GM21390 (cell line): ENCODE data around the gene PARP11.
"Not testable (repeated sequence)": the region's sequence is repeated elsewhere in the genome, so short reads cannot be mapped to it uniquely, and the experiment has no call there.

Experiments used
- ATAC-seq: cut with Tn5 transposase; IDR thresholded peaks from one replicate; pipeline ENCODE4 v1.9.1; 2021; ENCODE audit not compliant: unreplicated experiment

Gene PARP11

GRCh38 chr12:3882896-3883564, 9.8 kb upstream of the PARP11 start:
- ATAC-seq, result no peak

DNA sequence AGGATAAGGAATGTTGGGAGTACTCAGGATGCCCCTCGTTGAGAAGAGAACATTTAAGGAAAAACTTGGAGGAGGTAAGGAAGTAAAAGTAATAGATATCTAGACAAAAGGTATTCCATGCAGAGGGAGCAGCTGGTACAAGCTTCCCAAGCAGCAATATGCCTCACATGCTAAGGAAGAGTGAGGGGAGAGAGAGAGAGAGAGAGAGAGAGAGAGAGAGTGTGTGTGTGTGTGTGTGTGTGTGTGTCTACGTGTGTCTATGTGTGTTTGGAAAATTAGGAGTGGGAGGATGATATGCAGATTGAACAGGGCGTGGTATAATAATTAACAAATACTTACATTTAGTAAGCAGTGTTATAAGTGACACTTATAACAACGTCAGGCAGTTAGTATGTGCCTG, 9.2 kb upstream of the PARP11 start:
- ATAC-seq, result no peak

DNA sequence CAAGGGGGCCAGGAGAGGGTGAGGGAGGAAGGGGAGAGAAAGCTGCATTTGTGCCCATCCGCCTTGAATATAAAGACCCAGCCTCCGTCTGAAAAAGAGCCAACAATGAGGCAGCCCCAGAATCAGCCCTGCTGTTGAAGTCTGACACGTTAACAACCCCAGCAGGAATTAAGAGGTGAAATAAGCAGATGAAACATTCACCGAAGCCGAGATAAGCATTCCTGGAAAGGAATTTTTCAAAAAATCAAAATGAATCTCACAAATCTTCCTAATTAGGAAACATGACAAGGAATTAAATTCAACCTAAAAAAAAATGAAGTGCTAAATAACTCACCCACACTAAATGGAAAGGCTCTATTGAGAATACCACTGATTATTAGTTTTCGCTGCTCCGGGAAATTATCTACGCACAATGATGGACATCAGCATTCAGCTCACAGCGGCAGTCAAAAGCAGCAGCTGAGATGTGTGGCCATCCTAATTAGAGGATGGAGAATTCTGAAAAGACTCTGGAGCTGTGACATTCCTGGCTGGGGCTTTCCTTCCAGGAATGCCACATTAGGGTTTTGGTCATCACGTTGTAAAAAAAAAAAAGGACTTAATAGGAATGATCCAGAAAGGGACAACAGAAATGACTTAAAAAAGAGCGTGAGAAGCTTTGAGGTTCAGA, 8.2 kb upstream of the PARP11 start:
- no peak for ATAC-seq

DNA sequence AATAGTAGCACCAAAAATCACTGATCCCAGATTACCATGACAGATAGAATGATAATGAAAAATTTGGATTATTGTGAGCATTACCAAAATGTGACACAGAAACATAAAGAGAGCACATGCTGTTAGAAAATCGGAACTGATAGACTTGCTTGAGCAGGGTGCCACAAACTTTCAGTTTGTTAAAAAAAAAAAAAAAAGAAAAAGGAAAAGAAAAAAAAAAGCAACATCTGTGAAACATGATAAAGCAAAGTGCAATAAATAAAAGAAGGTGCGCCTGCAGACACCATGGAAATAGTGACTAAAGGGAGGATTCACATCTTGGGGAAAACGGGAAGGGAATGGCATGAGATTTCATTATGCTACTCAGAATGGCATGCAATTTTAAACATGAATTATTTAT, 6.6 kb upstream of the PARP11 start:
- ATAC-seq, result no peak

DNA sequence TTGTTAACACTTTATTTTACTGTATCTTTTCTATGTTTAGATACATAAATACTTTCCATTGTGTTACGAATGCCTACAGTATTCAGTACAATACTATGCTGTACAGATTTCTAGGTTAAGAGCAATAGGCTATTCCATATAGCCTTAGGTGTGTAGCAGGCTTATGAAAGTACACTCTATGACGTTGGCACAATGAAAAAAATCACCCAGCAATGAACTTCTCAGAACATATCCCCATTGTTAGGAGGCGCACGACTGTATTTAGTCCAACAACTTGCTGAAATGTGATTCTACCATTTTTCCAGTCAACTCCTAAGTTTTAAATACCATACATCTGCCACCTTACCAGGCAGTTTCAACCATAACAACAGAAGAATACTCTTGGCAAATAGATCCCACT, 1.8 kb downstream of the PARP11 start:
- ATAC-seq, result no peak

- no peak for ATAC-seq
Measured at GRCh38 chr12:3869865-3870264, 3.3 kb downstream of the PARP11 start.

DNA sequence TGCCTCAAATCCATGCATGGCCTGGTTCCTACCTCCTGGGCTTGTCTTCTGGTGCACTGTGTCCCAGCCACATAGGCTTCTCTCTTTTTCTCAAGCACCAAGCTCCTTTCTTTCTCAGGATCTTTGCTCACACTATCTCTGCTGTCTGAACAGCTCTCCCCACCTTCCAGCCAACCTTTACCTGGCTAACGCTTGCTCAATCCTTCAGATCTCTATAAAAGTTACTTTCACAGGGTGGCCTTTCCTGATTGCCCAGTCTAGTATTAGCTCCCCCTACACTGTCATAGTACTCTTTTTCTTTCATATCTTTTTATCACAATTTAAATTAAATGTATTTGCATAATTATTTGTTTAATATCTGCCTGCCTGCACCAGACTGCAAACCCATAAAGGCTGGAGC, 3.8 kb downstream of the PARP11 start:
- ATAC-seq, result no peak

GRCh38 chr12:3863756-3864155, 9.4 kb downstream of the PARP11 start:
- no peak for ATAC-seq

GRCh38 chr12:3842517-3842916, 30.7 kb downstream of the PARP11 start:
- no peak for ATAC-seq

DNA sequence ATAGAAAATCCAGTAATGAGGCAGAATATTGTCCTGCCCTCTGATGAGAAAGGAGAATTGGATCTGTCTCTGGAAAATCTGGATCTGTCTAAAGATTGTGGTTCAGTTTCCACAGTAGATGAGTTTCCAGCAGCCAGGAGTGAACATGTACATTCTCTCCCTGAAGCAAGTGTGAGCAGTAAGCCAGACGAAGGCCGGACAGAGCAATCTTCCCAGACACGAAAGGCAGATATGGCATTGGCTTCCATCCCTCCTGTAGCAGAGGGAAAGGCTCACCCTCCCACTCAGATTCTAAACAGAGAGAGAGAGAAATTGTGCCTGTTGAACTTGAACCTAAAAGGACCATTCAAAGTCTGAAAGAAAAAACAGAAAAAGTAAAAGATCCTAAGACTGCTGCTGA, 31.4 kb downstream of the PARP11 start:
- no peak for ATAC-seq

GRCh38 chr12:3840833-3841232, 32.4 kb downstream of the PARP11 start:
- ATAC-seq, result not testable (repeated sequence)

GRCh38 chr12:3839745-3840144, 33.5 kb downstream of the PARP11 start:
- not testable (repeated sequence) for ATAC-seq

GRCh38 chr12:3838701-3839548, 34.3 kb downstream of the PARP11 start:
- not testable (repeated sequence) for ATAC-seq

DNA sequence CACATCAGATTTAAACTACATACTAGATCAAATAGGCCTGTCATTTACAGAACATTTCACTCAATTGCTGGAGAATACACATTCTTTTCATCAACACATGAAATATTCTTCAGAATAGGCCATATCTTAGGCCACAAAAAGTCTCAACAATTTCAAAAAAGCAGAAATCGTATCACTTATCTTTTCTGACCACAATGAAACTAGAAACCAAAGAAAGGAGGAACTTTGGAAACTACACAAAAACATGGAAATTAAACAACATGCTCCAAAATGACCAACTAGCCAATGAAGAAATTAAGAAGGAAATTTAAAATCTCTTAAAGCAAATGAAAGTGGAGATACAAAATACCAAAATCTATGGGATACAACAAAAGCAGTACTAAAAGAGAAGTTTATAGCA, 35.1 kb downstream of the PARP11 start:
- ATAC-seq, result no peak

DNA sequence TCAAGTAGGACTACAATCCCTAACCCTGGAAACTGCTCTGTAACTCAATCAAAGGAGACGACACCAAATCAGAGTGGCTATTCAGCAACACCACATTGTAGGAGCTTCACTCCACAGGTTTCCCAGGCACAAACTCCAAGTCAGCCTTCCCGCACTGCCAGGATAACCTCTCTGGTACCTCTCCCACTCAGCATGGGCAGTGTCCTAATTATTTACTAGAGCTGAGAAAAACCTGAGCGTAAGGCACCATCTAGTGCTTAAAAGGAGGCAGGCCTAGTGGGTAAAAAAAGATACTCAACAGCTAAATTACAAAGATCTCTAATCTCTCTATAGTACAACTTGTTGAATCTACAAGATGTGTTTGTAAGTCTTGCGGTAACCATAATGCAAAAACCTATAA, 36.1 kb downstream of the PARP11 start:
- ATAC-seq, result no peak

DNA sequence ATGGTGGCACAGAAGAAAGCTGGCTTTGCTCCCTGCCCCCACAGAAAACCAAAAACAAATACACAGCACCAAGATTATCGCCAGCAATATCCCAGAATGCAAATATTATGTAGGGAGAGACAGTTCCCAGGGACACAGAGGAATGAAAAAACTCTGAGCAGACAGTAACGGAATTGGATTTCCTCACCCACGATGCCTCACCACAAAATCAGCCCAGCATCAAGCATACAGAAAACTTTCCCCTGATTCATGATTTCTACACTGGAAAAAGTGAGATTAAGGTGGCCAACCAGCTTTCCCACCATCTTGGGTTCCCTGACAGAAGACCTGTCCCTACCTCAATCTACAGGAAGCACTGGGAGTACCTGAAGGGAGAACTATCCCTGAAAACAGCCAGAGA, 36.6 kb downstream of the PARP11 start:
- no peak for ATAC-seq

- ATAC-seq, result no peak
Measured at GRCh38 chr12:3835914-3836313, 37.3 kb downstream of the PARP11 start.

DNA sequence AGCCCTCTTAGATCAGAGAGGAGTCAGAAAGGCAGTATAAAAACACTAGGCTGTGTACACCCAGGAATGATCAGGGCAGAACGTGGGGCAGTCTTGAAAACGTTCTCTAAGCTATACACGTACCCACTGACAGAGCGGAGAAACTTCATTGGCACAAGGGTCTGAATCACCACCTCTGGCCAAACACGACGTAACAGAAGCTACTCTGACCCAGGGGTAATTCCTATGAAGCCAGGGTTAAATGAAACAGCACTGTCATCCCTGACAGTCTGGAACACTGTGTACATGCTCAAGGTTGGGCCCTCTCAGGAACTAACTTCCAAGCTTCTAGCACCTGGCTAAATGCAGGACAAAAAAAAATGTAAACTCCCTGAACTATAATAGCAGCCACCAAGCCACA, 38.4 kb downstream of the PARP11 start:
- ATAC-seq, result no peak

- no peak for ATAC-seq
Measured at GRCh38 chr12:3833670-3834310, 39.4 kb downstream of the PARP11 start.

DNA sequence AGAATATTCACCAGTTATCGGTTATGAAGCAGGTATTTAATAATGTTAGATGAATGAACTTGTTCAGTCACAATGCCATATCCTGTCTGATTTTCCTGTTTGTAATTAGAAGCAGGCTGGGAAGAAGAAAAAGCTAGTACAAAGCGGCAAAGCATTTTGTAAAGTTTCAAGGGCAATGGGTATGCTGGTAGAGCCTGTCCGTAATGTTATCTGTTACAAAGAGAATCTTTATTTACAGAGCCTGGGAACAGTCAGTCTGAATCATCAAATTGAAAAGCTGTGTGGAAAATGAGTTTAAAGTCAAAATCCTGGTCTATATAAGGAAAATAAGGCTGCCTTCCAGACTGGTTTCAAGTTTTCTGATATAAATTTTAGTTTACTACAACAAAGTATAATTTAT, 40.5 kb downstream of the PARP11 start:
- ATAC-seq, result no peak

- ATAC-seq, result no peak
Measured at GRCh38 chr12:3828888-3829287, 44.3 kb downstream of the PARP11 start.
